HG03135 (cell line): Measurements from ENCODE around the gene NTM.

Source experiments
- ATAC-seq: cut with Tn5 transposase; IDR thresholded peaks from one replicate; pipeline ENCODE4 v1.9.1; 2021; ENCODE audit warnings: mild to moderate bottlenecking, moderate library complexity; ENCODE audit not compliant: unreplicated experiment

The NTM gene

DNA sequence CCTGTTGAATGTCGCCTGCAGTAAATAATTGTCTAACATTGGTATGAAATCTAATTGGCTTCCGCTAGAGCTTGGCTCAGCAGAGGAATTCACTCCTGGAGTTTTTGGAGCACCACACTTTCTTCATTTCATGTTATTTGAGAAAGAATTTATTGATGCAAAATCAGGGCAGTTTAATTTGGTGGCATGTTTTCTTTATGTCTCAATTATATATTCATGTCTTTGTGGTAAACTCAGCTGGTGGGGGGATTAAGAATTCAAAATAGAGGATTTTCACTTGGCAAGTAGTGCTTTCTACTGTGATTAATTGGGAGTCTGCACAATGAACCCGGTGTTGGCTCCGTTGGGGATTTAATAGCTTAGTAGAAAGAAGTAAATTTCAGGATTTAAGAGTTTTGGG is 784.4 kb downstream of the NTM start:
- ATAC-seq: no peak

- ATAC-seq: no peak
These were observed 787.7 kb downstream of the NTM start for GRCh38 chr11:132158091-132158490.

GRCh38 chr11:132158696-132159095 is 788.3 kb downstream of the NTM start:
- ATAC-seq: no peak

DNA sequence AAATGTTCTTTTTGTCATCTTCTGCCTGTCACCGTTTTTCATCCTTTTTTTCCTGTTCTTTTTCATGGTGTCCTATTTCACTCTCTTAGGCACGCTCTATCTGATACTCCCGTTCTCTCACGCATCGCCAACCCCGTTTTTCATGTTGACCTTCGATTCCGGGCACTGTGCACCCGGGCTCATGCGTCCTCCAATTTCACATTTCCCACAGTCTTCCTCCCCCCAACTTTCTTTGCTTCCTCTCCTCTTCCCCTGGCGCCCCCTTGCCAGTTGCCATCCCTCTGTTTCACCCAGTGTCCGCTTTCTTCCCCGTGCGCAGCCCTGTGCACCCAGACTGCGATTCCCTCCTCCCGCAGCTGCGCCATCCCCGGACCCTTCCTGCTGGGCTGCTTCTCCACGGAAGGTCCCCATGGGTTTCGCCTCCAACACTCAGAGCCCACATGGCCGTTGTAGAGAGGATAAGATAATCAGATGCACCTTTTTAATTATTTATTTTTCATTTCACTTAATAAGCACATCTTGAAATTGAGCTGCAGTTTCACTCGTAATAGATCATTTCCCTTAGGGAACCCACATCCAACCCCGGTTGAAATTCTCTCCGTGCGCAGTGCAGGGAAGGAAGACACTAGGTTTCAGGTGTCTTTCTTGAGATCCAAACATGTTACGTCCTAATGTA is 791.1 kb downstream of the NTM start:
- ATAC-seq: no peak

DNA sequence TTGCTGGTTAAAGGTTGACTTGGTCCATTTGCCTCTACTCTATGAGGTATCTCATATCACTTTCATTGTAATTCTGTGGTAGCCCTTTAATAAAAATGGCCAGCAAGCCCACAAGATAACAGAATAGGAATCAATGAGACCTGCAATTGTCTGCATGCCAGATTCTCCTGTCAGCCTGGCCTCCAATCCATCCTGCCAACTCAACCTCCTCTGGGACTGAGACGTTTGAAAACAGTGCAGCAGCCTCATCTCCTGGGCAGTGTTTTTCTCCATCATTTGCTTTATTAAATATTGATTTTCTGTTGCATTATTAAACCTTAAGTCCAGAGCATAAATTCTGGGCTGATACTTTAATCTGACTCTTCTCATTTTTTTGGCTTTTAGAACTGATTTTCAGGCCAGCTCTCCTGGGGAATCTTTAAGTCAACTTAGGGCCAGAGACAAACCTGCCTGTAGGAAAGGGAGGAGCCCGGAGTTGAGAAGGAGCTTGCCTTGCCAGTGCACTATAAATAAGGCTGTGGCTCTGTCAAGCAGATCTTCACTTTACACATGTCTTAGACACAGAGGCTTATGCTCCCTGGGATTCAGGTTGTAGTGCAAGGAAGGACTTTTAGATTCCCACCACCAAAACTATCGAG is 798.0 kb downstream of the NTM start:
- ATAC-seq: no peak

DNA sequence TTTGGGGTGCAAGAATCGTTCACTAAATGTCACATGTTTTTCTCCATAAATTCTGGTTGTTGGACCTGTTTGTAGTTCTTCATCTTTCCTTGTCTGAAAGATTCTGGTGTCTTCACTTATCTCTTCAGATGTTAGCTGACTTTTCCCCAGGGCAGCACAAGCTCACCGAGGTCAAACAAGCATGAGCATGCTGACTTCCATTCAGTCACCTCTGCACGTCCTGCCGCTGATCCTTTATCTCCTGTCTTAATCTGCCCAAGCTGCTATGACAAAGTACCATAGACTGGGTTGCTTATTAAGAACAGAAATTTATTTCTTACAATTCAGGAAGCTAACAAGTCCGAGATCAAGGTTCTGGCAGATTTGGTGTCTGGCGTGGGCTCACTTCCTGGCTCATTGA is 800.6 kb downstream of the NTM start:
- no peak for ATAC-seq

GRCh38 chr11:132174362-132175255 is 804.2 kb downstream of the NTM start:
- no peak for ATAC-seq

DNA sequence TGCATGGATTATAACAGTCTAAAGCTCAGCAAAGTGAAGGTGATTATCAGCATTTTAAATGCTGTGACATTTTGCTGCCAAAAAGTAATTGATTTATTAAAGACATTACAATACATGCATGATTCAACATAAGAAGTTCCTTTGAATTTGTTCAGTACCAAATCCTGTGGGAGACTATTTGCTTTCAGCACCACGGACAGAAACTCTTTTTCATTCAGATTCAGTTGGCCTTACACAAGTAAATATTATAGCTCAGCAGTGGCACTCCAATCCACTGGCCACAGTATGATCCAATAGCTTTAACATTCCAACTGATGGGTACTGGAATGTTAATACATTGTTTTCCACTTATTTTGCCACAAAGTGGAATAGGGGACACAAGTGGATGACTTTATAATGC is 806.7 kb downstream of the NTM start:
- ATAC-seq: no peak

- ATAC-seq: no peak
These were observed 813.7 kb downstream of the NTM start for GRCh38 chr11:132184079-132184478.

GRCh38 chr11:132185726-132186592 is 815.5 kb downstream of the NTM start:
- ATAC-seq: no peak

- ATAC-seq: no peak
These were observed 816.3 kb downstream of the NTM start for GRCh38 chr11:132186699-132187098.

- no peak for ATAC-seq
These were observed 817.0 kb downstream of the NTM start for GRCh38 chr11:132187386-132187785.

GRCh38 chr11:132187814-132188213 is 817.4 kb downstream of the NTM start:
- no peak for ATAC-seq

GRCh38 chr11:132196928-132197327 is 826.5 kb downstream of the NTM start:
- ATAC-seq: no peak

DNA sequence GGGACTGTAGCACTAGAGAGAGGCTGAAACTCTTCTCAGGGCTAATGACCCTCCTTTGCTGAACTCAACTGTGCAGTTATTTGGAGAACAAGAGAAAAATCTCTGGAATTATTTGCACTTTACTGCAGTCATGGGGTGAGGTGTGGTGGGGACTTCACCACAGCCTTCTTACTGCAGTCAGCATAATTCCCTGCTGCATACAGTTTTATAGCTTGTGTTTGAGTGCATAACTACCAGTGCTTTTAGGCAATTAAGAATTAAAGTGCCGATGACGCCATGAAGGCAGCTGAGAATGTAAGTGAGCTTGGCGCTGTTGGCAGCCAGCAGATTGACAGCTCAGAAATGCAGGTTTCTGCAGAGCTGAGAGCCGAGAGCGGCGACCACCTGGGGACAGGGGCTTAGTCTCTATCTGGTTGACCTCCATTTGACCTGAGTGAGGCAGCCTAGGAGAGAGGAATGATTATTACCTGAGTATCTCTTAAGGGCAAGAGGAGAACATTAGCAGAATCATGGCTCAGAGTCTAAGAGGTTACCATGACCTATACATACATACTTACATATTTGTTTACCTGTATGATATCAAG is 830.0 kb downstream of the NTM start:
- no peak for ATAC-seq

DNA sequence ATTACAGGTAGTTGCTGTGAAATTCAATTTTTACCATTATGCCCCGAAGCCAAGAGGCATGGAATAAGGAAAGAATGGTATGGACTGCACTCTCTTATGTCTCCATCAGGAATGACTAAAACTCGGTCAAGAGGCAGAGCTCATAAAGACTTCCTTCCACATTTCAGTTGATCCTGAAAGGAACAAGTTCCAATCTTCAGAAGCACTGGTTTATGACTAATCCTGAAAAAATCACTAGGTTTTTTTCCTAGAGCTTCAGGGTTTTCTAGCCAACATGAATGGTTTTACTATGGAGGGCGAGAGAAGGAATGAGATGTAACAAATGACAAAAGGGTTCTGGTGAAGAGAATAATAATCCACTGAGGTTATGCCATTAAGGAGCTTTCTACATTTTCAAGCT is 832.2 kb downstream of the NTM start:
- no peak for ATAC-seq

DNA sequence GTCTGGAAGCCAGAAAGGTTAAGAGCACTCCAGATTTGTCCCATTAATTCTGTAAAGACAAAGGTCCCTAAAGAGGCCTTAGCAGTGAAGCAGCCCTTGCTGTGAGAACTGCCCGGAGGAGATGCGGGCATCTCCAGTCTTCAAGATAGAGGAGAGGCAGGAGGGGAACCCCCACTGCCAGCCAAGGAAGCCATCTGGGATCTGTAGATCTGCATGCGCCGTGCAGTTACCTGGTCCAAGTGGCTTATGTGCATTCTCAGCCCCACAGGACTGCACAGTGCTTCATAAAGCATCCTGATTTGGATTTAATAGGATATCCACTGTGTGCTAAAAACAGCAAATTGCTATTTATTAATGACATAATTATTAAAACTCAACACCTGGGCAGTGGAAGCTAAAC is 834.6 kb downstream of the NTM start:
- ATAC-seq: no peak

DNA sequence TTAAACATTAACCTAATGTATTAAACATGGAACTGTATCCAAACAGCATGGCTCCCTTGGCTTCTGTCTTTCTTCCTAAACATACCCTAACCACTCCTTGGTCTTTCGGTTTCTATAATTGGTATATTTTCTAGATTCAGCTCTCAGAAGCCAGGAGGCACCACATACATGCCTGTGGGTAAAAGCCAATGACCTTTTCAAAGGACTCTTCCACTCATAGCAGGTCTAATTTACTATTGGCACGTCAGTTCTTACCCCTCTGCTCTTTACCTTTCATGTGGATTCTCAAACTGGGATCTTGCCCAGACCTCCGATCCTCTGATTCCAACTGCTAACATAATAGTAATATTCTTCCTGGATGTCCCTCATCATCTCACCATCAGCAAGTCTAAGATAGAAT is 835.1 kb downstream of the NTM start:
- ATAC-seq: no peak

DNA sequence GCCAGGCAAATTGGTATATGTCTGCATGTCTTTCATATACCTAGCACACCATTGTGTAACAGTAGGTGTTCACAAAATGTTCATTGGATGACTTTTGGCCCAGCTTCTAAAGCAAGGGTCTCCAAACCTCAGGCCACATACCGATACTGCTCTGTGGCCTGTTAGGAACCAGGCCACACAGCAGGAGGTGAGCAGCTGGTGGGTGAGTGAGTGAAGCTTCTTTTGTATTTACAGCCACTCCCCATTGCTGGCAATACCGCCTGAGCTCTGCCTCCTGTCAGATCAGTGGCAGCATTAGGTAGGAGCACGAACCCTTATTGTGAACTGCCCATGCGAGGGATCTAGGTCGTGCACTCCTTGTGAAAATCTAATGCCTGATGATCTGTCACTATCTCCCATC is 836.6 kb downstream of the NTM start:
- ATAC-seq: no peak

GRCh38 chr11:132208477-132209055 is 838.2 kb downstream of the NTM start:
- no peak for ATAC-seq
